GM19452 (cell line): ENCODE results near the gene POLE3.
"Not testable (repeated sequence)": the region's sequence is repeated elsewhere in the genome, so short reads cannot be mapped to it uniquely, and the experiment has no call there.

Experiments used
- ATAC-seq: cut with Tn5 transposase; IDR thresholded peaks from one replicate; pipeline ENCODE4 v1.9.1; 2021; ENCODE audit not compliant: unreplicated experiment

Gene POLE3

DNA sequence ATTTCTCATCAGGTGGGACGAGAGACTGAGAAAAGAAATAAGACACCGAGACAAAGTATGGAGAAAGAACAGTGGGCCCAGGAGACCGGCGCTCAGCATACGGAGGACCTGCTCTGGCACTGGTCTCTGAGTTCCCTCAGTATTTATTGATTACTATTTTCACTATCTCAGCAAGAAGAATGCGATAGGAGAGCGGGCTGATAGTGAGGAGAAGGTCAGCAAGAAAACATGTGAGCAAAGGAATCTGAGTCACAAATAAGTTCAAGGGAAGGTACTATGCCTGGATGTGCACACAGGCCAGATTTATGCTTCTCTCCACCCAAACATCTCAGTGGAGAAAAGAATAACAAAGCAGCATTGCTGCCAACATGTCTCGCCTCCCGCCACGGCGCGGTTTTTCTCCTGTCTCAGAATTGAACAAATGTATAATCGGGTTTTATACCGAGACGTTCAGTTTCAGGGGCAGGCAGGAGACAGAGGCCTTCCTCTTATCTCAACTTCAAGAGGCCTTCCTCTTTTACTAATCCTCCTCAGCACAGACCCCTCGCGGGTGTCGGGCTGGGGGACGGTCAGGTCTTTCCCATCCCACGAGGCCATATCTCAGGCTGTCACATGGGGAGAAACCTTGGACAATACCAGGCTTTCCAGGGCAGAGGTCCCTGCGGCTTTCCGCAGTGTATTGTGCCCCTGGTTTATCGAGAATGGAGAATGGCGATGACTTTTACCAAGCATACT lies 31.2 kb downstream of the POLE3 start:
- ATAC-seq, result not testable (repeated sequence)

DNA sequence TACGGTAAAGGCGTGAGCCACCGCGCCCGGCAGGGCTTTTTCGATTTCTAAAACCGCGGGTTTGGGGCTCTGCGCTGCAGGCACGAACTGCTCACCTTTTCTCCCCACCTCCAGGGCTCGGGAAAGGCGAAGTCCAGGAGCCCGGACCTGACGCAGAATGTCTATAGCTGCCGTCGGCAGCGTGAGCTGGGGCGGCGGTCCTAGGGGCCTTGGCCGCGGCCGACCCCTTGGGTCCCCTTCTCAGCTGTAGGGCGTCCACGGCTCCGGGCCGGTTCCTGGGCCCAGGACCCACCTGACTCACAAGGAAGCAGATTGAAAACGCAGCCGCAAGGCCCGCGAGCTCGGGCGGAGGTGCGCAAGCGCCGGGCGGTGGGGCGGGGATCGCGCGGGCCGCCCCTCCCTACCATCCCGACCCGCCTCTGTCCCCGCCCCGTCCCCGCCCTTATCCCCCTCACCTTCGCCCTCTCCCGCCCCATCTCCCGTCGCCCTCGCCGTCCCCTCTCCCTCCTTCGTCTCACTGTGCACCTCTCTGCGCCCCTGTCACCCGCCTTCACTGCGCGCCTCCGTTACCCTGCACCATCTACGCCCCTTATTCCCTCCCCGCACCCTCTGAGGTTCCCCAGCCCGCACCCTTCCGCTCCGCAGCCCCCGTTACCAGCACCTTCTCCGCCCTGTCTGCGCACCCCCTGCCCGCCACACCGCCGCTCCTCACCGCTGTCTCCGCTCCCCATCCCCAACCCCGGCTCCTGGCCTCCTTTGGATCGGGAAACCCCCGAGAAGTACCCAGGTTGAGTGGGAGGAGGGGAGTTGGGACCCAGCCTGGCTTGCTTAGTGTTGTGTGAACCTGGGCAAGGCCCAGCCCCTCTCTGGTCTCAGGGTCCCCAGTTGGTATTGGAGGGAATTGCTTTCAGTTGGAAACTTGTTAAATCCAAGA lies 33.6 kb downstream of the POLE3 start, which contains the start of gene HDHD3:
HDHD3 (minus strand) TSS at position 353 of the 934 bp plus-strand sequence. CDS start 2,632 bp downstream, outside the sequence.
- ATAC-seq, result peak; percentile 84

DNA sequence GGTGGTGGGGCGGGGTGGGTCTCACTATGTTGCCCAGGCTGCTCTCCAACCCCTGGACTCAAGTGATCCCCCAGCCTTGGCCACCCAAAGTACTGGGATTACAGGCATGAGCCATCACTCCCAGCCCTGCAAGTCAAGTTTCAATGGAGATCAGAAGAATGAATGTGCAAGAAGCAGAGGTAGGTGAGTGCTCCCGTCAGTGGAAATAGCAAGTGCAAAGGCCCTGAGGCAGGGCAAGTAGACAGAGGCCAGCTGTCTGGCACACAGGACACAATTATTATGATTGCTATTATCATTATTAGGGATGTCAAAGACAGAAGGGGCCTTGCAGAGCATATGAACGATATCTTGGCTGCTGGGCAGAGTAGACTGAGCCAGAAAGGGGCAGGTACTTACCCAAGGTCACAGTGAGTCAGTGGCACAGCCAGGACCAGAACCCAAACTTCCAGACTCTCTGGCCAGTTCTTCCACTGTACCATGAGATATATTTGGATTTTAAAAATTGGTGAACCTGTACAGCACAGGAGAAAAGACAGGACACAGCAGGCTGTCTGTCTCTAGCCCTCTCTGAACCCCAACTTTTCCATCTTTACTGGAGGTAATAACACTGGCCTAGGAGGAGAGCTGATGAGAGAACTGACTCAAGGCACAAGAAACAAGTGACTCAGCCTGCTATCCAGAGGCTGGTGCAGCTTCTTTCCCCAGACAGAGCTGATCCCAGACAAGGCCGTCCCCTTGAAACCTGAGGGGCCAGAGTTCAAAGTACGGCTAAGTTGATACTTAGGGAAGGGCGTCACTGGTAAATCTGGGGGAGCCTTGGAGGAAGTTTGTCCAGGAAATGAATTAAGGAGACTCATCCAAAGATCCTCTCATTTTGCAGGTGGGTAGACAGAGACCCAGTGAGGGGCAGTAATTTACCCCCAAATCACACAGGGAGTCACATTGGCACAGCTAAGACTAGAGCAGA lies 35.1 kb downstream of the POLE3 start:
- ATAC-seq, result no peak

DNA sequence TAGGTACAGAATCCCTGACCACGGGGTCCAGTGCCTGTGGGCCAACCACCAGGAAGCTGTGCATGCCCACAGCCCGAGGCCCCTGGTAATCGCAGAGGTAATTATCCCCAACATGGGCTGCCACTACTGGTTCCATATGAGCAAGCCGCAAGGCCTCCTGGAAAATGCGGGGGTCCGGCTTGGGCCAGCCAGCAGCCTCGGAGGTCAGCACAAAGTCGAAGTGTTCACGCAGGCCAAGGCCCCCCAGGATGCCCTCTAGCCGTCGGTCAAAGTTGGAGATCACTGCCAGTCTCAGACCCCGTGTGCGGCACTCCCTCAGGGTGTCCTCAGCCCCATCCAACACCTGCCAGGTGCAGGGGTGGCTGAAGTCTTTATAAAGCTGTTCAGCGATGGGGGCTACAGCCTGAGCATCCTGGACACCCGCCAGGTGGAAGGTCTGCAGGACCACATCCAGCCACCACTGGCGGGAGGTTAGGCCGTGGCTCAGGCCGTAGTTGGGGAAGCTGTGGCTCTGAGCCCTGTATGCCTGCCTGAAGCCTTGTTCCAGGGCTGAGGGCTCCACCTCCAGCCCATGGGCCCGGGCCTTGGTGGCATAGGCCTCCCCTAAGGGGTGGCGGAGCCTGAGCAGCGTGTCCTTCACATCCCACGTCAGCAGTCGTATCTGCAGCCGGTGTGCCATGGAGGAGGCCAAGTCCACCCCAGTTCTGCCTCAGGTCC lies 36.6 kb downstream of the POLE3 start:
- no peak for ATAC-seq

DNA sequence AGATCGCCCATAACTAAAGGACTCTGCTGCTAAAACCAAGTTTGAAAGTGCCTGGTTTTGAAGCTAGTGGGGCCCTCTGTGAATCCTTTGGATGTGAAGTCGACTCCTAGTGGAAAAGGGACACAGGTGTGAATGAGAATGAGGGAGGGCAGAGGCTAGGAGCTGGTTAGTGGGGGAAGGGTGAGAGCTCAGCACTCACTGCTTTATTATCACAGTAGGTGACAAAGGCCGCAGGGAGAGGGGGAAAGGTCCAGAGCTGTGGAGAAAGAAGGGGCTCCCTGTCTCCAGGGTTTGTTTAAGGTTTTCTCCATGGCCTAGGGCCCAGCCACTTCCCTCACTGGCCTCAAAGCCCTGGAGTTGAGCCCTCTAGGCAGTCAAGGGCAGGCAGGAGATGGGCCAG lies 37.2 kb downstream of the POLE3 start:
- no peak for ATAC-seq

DNA sequence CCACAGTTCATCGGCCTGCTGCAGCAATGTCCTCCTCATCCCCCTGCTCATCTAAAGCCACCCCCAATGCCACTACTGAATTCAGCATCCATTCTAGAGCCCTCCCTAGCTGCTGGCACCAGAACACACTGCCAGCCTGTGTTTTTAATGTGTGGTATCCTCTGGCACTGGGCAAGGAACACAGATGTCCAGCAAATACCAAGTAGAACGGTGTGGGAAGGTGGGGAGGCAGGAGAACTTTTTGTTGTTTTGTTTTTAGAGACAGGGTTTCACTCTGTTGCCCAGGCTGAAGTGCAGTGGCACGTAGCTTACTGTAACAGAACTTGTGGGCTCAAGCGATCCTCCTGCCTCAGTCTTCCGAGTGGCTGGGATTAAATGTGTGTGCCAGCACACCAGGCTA lies 38.4 kb downstream of the POLE3 start:
- no peak for ATAC-seq

DNA sequence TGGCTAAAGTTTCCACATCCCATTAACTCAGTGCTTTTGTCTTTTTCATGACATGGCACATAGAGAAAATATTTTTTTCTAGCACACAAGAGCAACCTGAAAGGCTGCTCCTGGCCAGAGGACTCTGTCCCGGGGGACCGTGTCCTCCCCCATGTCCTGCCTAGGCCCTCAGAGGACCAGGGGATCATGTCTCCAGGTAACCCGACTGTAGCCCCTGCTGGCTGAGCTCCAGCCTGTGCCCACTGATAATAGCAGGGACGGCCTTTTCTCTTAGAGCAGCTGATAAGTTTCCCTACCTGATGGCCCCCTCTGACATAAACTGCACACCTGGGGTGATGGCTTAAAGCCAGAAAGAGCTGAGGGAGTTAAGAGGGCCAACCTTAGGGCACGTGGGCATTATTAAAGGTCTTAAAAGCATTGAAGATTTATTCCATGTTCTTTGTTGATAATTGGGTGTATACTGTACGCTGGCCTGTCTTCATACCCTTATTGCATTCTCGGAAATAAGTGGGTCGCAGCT lies 39.6 kb downstream of the POLE3 start:
- no peak for ATAC-seq

DNA sequence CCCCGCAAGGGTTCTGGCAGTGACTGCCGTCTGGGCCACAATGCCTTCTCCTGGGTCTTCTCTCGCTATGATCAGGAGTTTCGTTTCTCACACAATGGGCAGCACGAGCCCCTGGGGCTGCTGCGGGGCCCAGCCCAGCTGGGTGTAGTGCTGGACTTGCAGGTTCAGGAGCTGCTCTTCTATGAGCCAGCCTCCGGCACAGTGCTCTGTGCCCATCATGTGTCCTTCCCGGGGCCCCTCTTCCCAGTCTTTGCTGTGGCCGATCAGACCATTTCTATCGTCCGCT lies 40.7 kb downstream of the POLE3 start:
- ATAC-seq, result no peak

DNA sequence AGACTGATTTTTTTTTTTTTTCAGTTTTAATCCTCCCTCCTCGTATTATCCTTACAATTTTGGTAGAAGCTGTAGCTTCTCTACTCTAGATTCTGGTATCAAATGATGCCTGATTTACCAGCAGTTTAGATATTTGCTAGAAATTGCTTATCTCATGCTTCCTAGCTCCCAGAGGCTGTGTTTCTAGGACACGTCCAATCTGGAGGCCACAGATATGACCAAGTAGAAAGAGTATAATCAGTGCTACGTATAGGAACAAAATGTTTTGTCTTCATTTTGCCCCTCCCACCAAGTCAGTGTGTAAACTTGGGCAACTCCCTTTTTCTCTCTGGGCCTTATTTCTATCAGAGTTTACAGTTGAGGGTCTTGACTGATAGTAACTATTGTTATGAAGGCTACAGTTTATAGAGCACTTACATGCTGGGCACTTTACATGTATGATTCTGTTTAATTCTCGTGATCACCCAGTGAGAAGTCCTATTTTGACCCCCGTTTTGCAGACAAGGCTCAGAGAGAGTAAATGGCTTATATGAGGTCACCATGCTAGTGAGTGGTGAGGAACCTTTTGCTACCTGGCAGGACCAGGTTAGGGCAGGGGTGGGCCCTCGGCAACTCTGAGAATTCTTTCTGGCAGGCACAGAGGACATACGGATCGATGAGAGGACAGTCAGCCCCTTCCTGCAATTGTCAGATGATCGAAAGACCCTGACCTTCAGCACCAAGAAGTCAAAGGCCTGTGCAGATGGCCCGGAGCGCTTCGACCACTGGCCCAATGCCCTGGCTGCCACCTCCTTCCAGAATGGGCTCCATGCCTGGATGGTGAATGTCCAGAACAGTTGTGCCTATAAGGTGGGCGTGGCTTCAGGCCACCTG lies 41.3 kb downstream of the POLE3 start:
- no peak for ATAC-seq

DNA sequence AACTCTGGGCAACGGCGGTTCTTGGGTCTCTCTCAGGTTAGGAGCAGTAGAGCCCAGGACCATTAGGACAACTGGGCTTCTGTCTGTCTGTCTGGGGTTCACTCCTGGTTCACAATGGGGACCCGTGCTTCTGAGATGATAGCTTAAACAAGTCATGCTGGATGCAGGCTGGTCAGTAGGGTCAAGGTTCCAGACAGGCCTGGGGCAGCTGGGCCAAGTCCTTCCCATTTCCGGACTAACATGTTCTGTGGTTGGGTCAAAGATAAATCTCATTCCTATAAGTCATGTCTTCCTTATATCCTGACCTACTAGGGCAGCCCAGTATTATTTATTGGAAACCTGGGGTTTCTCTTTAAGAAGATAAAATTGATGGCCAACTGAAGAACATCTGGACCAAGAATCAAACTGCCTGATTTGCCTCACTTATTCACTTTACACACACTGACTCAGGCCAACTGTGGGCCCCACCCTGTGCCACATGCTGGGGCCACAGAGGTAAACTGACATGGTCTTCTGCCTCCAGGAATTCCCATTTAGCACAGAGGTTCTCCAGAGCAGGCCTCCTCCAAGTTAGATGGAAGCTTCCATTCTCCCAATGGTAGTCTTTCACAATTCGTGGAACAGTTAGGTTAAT lies 42.0 kb downstream of the POLE3 start:
- ATAC-seq, result no peak

DNA sequence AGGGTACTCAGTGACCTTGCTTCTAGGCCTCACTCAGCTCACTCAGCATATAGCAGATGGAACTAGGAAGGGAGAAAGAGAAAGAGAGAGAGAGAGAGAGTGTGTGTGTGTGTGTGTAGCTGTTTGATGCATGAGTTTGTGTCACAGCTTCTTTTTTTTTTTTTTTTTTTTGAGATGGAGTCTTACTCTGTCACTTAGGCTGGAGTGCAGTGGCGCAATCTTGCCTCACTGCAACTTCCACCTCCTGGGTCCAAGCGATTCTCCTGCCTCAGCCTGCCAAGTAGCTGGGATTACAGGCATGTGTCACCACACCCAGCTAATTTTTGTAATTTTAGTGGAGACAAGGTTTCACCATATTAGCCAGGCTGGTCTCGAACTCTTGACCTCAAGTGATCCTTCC lies 44.8 kb downstream of the POLE3 start:
- not testable (repeated sequence) for ATAC-seq

DNA sequence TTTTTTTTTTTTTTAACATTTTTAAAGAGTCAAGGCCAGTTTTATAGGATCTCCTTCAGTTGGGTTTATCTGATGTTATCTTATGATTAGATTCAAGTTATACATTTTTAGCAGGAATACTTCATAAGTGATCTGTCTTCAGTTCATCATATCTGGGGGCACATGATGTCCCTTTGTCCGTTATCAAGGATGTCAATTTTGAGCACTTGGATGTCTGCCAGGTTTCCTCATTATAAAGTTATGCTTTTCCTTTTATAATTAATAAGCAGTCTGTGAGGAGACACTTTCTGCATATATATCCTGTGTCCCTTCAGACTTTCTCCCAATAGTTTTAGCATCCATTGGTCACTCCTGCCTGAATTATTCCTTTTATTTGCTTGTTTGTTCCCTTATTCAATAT lies 45.5 kb downstream of the POLE3 start:
- ATAC-seq, result no peak

DNA sequence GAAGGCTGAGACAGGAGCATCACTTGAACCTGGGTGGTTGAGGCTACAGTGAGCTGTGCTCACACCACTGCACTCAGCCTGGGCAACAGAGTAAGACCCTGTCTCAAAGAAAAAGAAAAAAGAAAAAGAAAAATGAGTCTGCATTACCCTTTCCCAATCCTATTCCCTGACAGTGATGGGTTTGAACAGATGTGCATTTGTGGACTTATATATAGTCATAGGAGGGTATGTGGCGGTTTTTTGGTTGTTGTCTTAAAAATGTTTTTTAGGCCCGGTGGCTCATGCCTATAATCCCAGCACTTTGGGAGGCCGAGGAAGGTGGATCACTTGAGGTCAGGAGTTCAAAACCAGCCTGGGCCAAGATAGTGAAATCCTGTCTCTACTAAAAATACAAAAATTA lies 47.1 kb downstream of the POLE3 start:
- ATAC-seq, result no peak

DNA sequence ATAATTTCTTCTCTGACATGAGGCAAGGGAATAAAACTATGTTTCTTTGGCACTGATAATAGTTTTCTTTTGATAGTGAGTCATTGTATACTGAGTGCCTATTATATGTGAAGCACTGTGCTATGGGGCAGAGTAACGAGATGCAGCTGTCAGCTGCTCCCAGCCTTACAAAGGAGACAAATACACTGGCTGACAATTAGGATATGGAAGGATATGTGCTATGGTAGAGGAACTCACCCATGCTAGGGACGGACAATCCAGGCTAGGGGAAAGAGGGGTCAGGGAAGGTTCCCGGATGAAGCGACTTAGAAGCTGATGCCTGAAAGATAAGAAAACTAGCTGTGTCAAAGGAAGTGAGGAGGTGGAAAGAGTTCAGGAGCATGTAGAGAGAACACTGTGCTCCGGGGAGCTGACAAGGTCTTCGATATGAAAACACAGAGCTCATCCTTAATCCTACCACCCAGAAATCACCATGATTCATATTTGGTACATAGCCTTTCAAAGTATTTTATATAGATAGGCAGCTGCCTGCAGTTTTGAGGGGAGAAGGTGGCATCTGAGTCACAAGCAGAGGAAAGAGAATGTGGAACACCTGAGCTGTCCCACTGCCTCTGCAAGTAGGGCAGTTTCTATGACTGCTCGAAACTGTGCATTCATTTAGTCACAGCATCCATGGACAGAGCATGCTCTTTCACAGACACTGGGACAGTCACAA lies 49.0 kb downstream of the POLE3 start:
- ATAC-seq, result no peak

DNA sequence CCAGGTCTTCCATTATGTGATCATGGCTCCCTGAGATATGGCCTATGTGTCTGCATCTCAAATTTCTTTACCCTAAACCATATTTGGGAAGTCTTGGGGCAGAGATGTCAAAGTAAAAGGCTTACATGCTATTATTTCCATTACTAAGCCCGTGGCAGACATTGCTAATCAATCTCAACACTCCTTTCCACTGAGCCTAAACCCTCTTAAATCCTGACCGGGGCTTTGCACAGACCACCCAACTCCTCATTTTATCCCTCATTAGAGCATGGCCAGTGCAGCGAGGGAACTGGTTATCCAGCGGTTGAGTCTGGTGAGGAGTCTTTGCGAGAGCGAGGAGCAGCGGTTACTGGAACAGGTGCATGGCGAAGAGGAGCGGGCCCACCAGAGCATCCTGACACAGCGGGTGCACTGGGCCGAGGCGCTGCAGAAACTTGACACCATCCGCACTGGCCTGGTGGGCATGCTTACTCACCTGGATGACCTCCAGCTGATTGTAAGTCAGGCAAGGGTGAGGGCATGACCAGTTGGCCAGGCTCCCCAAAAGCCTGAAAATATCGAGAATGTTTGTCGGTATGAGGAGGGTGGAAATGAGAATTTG lies 50.1 kb downstream of the POLE3 start:
- no peak for ATAC-seq

DNA sequence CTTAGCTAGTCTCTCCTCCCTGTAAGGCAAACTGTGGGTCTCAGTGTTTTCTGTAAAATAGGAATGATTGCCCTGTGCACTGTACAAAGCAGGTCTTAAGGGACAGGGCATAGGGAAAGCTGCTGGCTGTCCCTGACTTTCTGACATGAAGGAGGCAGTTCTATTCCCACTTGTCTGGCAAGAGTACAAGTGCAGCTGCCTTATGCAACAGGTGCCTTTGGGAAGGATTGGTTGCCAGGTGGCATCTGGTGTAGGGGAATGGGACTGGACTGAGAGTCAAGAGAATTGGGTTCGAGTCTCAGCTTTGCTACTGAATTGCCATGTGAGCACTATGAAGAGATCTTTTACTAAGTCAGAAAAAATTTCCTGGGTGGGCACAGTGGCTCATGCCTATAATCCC lies 51.1 kb downstream of the POLE3 start:
- ATAC-seq, result no peak
